GM20000 (cell line): ENCODE results near the gene BCAN.

Experiments used
- DNase-seq: peaks from one replicate; pipeline ENCODE4 v3.0.0; 2012; ENCODE audit warnings: low spot score
- TF ChIP-seq, protein P1 (sequence below): IDR thresholded peaks from 2 replicates; pipeline ENCODE4 v1.5.1; 2012; ENCODE audit warnings: mild to moderate bottlenecking, control low read depth; ENCODE audit errors: extremely low read depth, missing control alignments

Gene BCAN

DNA sequence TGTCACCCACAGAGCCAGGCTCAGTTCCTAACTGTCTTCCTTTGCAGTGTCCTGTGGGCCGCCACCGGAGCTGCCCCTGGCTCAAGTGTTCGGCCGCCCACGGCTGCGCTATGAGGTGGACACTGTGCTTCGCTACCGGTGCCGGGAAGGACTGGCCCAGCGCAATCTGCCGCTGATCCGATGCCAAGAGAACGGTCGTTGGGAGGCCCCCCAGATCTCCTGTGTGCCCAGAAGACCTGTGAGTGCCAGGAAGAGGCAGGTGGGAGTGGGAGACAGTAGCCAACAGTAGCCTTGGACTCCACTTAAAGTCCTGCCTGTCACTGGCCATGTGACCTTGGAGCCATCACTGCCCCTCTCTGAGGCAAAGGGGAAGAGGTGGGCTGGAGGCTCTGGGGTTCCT lies 16.6 kb downstream of the BCAN start:
- TF ChIP-seq, protein P1, sequence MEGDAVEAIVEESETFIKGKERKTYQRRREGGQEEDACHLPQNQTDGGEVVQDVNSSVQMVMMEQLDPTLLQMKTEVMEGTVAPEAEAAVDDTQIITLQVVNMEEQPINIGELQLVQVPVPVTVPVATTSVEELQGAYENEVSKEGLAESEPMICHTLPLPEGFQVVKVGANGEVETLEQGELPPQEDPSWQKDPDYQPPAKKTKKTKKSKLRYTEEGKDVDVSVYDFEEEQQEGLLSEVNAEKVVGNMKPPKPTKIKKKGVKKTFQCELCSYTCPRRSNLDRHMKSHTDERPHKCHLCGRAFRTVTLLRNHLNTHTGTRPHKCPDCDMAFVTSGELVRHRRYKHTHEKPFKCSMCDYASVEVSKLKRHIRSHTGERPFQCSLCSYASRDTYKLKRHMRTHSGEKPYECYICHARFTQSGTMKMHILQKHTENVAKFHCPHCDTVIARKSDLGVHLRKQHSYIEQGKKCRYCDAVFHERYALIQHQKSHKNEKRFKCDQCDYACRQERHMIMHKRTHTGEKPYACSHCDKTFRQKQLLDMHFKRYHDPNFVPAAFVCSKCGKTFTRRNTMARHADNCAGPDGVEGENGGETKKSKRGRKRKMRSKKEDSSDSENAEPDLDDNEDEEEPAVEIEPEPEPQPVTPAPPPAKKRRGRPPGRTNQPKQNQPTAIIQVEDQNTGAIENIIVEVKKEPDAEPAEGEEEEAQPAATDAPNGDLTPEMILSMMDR, result no peak
- DNase-seq, result no peak

DNA sequence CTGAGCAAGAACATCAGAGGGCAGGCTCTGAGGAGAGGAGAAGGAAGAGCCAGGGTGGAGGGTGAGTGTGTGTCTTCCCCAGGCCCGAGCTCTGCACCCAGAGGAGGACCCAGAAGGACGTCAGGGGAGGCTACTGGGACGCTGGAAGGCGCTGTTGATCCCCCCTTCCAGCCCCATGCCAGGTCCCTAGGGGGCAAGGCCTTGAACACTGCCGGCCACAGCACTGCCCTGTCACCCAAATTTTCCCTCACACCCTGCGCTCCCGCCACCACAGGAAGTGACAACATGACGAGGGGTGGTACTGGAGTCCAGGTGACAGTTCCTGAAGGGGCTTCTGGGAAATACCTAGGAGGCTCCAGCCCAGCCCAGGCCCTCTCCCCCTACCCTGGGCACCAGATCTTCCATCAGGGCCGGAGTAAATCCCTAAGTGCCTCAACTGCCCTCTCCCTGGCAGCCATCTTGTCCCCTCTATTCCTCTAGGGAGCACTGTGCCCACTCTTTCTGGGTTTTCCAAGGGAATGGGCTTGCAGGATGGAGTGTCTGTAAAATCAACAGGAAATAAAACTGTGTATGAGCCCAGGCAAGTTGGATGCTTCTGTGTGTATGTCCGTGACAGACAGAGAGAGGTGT lies 17.1 kb downstream of the BCAN start:
- TF ChIP-seq, protein P1, result no peak
- no peak for DNase-seq

- no peak for DNase-seq
- TF ChIP-seq, protein P1, result no peak
Measured at GRCh38 chr1:156659661-156659987, 17.7 kb downstream of the BCAN start.

DNA sequence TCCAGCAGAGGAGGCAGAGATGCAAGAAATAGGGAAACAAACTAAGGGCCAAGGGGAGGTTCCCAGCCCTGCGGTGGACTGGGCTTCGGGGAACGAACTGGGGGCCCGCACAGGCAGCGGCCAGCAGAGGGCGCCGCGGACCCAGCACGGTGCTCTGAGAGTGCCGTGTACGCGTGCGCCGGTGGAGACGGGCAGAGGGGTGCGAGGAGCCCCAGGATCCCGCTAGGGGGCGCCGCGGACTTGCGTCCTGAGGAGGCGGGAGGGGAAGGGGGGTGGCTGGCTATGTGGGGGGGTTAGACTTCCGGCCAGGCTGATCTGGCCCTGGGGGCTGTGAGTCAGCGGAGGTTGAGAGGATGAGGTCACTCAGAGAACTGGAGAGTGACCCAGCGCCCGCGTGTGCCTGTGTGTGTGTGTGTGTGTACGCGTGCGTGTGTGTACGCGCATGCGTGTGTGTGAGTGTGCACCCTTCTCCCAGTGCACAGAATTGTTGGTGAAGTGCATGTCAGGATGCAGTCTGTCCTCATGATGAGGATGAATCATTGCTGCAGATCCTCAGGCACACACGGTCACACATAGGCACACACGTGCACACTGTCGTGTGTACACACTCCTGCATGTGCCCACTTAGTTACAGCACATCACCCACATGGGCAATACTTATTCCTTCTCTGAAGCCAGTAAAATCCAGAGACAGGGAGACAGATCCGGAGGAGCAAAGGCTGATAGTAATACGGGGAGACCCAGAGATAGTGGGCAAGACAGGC lies 18.3 kb downstream of the BCAN start:
- peak; percentile 97 for DNase-seq

DNA sequence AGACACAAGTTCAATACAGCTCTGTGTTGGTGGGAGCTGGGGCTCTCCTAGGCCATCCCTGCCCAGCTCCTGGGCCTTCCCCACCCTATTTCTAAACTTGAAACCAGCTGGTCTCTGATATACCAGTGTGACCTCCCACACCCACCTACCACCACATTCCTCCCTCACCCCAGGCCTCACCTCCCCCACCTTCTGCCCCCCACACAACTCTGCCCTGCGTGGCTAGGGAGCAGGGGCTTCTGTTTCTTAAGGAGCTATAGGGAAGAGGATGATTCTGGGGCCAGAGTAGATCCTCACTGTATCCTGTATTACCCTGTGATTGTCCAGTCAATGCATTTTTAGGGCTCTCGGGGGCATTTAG lies 18.8 kb downstream of the BCAN start:
- no peak for DNase-seq
- TF ChIP-seq, protein P1, result no peak

More for the DNA sequence above, 18.3 kb downstream of the BCAN start:
- TF ChIP-seq, protein P1, result peak; percentile 97

DNA sequence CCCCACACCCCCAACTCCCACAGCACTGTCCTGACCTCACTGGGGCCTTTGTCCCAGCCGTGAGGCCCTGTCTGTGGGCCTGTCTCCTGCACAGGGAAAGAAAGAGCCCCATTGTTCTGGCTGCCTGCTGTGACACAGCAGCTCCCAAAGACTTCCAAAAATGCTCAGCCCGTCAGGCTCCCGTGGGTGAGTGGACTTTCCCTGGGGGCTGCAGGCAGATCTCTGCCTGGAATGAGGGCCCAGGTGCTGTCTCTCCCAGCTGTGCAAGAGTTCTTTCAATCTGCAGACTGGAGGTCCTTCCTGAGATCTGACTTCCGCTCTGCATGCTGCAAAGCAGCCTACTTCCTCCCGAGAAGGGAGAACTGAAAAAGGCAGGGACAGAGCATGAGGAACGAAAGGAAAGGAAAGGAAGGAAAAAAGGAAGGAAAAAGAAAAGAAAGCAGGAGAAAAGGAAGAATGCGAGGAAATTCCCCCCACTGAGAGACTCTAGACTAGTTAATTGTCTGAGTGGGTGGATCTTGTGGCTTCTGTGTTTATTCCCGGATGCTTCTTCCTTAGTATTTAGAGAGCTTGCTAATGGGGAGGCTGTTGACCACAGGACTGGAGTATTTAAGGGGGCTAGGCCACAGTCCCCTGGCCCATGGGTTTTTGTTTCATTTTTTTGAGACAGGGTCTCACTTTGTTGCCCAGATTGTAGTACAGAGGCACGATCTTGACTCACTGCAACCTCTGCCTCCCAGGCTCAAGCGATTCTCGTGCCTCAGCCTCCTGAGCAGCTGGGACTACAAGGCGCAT lies 20.3 kb downstream of the BCAN start:
- TF ChIP-seq, protein P1, result no peak

DNA sequence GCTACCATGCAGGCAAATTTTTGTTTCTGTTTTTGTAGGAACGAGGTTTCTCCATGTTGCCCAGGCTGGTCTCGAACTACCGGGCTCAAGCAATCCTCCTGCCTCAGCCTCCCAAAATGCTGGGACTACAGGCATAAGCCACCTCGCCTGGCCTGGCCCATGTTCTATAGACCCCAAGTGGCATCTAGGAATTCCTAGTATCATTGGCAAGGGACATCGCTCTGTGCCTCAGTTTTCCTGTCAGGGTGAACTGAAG lies 20.8 kb downstream of the BCAN start:
- no peak for DNase-seq

More for the DNA sequence above, 20.3 kb downstream of the BCAN start:
- no peak for DNase-seq

More for the DNA sequence above, 20.8 kb downstream of the BCAN start:
- TF ChIP-seq, protein P1, result no peak
